ENCODE results near the gene ARHGAP35. TPM values are rescaled to one million over a fixed set of nuclear protein-coding genes. Genes with fewer than 3 reads are reported as not detected.
"Not testable (repeated sequence)": the region's sequence is repeated elsewhere in the genome, so short reads cannot be mapped to it uniquely, and the experiment has no call there.

ARHGAP35 gene
- total RNA-seq, 4 donors from 2014 or later = 8.7 to 69.4 (median 30.9) TPM

DNA sequence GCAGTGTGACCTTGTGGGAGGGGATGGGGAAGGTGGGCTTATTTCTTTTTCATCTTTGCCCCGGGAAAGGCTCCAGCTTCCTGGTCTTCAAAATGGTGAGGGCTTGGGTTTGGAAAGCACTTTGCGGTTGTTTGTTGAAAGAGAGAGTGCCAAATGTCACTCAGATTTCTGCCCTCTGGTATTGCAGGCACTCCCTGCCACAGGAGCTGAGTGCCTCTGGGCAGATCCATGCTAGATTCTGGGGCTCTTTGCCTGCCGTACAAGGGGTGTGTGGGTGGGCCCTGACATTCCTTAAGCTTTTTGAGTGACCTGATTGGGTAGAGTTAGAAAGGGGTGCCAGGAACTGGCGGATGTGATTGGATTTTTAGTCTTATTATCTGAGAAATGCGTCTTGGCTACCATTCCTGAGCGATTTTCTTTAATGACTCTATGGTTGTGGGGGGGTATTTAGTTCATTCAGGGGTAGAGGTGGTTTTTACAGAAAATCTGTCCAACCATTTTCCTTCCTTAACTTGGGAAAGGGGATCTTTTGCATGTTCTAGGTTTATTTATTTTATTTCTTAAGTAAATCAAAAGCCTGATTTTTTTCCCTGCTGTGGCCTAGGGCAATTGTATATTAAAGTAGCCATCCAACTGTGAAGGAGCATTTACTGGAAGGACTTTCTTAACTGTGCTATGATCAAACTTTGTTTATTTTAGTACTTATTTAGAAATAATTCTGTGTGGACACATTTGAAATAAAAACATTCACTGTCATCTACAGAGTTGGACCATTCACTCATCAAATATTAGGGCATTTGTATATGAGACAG, 3.2 kb downstream of the ARHGAP35 start:
- intact Hi-C loops (cut with DNase I; ENCODE audit: low total_unique reads) = loop anchor here (5.0 kb wide), 1 partner anchor 128 kb away; no protein-coding TSS in a partner anchor
- TF ChIP-seq, protein P1, sequence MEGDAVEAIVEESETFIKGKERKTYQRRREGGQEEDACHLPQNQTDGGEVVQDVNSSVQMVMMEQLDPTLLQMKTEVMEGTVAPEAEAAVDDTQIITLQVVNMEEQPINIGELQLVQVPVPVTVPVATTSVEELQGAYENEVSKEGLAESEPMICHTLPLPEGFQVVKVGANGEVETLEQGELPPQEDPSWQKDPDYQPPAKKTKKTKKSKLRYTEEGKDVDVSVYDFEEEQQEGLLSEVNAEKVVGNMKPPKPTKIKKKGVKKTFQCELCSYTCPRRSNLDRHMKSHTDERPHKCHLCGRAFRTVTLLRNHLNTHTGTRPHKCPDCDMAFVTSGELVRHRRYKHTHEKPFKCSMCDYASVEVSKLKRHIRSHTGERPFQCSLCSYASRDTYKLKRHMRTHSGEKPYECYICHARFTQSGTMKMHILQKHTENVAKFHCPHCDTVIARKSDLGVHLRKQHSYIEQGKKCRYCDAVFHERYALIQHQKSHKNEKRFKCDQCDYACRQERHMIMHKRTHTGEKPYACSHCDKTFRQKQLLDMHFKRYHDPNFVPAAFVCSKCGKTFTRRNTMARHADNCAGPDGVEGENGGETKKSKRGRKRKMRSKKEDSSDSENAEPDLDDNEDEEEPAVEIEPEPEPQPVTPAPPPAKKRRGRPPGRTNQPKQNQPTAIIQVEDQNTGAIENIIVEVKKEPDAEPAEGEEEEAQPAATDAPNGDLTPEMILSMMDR (IDR thresholded peaks at IDR 0.05) = no peak
- TF ChIP-seq POLR2A (IDR thresholded peaks at IDR 0.05) = no peak
- Histone ChIP-seq H3K27me3 (no peaks in the 10 kb centered on the region), H3K4me3 (no peak overlapping the region), H3K9me3 (no peaks in the 10 kb centered on the region), H3K4me1 (peaks cover 0 to 7% of the 10 kb centered on the region in 2 donors), H3K27ac (peak overlapping the region in 1 of 2 donors; percentile 97), H3K36me3 (no peaks in the 10 kb centered on the region)
- peak in 1 of 2 donors; percentile 12 for DNase-seq

DNA sequence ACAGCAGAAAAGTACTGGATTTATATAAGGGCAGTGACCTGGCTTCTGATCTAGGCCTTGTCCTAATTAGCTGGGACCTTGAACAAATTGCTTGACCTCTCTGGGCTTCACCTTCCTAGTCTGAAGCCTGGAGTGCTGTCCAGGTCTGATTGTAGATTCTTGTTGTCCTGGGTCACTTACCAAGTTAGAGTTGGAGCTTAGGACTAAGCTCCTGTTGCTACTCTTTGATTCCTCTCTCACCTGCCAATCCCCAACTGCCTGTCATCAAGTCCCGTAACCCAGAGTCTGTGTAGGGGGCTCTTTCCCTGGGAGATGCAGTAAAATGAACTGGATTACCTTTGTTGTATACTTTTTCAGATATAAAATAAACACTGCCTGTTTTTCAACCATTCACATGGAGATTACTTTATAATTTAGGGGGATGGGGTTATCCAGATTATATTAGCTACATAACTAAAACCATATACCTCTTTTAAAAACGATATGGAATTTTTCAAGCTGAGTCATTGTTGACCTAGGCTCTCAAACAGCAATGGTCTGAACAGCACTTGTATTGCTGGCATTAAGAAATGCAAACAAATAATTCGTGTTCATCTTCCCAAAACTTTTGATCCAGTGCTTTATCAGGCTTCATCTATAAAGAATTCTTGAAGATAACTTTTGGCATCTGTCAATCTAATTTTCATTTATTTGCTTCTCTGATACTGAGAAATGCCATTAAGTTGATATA, 5.8 kb downstream of the ARHGAP35 start:
- TF ChIP-seq POLR2A (IDR thresholded peaks at IDR 0.05) = no peak
- TF ChIP-seq, protein P1 (IDR thresholded peaks at IDR 0.05) = no peak
- Histone ChIP-seq H3K4me3 (no peak overlapping the region), H3K9me3 (no peaks in the 10 kb centered on the region), H3K27me3 (no peaks in the 10 kb centered on the region), H3K27ac (no peak overlapping the region), H3K4me1 (peaks cover 0 to 7% of the 10 kb centered on the region in 2 donors), H3K36me3 (no peaks in the 10 kb centered on the region)
- no peak for DNase-seq
- intact Hi-C loops (cut with DNase I; ENCODE audit: low total_unique reads) = no loop called here

DNA sequence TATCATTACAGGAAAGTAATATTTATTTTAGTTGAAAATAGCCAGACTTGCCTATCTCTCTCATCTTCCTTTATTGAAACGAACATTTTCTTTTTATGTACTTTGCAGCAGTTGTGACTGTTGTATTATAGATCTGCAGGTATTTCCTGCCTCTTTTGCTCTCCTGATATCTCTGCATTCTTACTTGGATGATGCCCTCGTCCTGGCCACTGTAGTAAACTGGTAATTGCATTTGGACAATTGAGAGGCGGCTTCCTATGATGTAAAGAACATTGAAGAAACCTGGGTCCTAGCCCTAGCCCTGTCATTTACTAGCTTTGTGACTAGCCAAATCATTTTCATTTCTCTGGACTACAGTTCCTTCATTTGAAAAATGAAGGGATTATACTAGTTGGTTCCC, 6.4 kb downstream of the ARHGAP35 start:
- Histone ChIP-seq H3K9me3 (no peaks in the 10 kb centered on the region), H3K4me3 (no peak overlapping the region), H3K4me1 (peaks cover 0 to 7% of the 10 kb centered on the region in 2 donors), H3K27me3 (no peaks in the 10 kb centered on the region), H3K36me3 (no peaks in the 10 kb centered on the region), H3K27ac (no peak overlapping the region)
- intact Hi-C loops (cut with DNase I; ENCODE audit: low total_unique reads) = no loop called here
- TF ChIP-seq, protein P1 (IDR thresholded peaks at IDR 0.05) = no peak
- DNase-seq = no peak

DNA sequence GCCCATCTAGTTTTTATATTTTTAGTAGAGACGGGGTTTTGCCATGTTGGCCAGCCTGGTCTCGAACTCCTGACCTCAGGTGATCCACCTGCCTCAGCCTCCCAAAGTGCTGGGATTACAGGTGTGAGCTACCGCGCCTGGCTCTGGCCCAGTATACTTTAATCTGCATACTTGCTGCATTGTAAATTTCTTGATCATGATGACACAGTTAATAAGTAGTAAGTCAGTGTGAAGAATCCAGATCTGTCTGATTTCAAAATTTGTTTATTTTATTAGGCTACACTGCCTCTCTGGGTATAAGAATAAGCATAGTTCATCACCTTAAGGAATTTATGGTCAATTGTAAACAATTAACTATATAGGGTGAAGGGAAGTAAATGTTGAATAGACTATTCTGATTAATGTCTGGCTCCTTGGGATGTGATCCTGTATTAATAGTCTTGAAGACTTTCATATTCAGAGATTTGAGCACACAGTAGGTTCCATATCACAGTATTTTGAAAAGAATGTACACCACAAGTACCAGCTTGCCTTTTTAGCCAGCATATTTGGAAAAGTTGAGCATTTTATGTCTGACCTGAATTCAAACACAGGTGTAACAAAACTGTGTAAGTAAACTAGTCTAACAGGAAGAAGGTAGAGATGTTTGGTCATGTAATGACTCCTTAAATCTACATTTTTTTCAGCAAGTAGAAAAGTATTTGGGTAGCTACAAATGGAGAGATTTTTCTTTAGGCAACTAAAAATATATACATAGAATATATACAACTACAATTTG, 7.4 kb downstream of the ARHGAP35 start:
- DNase-seq = no peak
- H3K36me3 ChIP-seq = no peaks in the 10 kb centered on the region
- H3K4me1 ChIP-seq = peaks cover 0 to 7% of the 10 kb centered on the region in 2 donors
- no peaks in the 10 kb centered on the region for H3K27me3 ChIP-seq
- H3K9me3 ChIP-seq = no peaks in the 10 kb centered on the region
- intact Hi-C loops (cut with DNase I; ENCODE audit: low total_unique reads) = no loop called here
- H3K4me3 ChIP-seq = no peak overlapping the region
- TF ChIP-seq POLR2A (IDR thresholded peaks at IDR 0.05) = no peak
- TF ChIP-seq, protein P1 (IDR thresholded peaks at IDR 0.05) = no peak
- H3K27ac ChIP-seq = no peak overlapping the region

DNA sequence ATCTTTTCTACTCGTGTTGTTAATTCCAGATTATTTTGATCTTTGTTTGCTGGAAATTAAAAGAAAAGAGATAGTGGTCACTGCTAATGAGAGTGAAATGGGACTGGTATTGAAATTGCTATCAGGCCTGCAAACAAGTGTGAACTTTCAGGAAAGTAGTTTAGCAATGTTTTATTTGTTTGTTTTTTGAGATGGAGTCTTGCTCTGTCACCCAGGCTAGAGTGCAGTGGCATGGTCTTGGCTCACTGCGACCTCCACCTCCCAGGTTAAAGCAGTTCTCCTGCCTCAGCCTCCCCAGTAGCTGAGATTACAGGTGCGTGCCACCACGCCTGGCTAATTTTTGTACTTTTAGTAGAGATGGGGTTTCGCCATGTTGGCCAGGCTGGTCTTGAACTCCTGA, 10.4 kb downstream of the ARHGAP35 start:
- DNase-seq; intact Hi-C loops (cut with DNase I; ENCODE audit: low total_unique reads); H3K27ac ChIP-seq; H3K4me3 ChIP-seq; H3K27me3 ChIP-seq; H3K36me3 ChIP-seq; H3K4me1 ChIP-seq; H3K9me3 ChIP-seq: not testable (repeated sequence)
